Measurements from ENCODE around the gene KDM6A. TPM values are rescaled to one million over a fixed set of nuclear protein-coding genes. Genes with fewer than 3 reads are reported as not detected.

The KDM6A gene
- total and polyA plus RNA-seq, 2 of the 13 experiments (the other 11 are each of a cell fraction or from before 2014, with no cell fraction given), result 16.7 to 18.2 TPM

DNA sequence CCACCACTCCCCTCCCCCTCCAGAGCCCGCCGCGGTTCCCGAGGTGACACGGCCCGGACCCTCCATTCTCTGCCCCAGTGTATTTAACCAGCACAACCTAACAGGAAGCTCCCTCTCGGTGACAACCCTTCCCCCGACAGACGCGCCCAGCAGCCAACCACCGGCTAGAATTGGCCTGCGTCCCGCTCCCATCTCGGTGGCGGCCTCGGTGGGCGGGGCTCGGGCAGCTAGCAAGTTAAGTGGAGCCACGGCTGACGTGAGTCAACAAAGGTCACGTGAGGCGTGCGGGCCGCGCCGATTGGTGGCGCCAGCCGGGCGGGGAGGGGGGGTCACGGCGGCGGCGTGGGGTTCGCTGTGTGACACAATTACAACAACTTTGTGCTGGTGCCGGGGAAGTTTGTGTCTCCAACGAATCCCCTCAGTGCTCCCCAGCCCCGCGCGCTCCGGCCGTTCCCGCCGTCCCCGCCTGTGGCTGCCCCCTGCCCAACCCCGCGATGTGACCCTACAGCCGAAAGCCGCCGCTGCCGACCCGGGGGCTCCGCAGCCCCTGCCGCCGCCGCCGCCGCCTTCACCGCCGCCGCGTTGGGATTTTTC lies at the start of gene KDM6A (continued):
- TF ChIP-seq, protein P1, sequence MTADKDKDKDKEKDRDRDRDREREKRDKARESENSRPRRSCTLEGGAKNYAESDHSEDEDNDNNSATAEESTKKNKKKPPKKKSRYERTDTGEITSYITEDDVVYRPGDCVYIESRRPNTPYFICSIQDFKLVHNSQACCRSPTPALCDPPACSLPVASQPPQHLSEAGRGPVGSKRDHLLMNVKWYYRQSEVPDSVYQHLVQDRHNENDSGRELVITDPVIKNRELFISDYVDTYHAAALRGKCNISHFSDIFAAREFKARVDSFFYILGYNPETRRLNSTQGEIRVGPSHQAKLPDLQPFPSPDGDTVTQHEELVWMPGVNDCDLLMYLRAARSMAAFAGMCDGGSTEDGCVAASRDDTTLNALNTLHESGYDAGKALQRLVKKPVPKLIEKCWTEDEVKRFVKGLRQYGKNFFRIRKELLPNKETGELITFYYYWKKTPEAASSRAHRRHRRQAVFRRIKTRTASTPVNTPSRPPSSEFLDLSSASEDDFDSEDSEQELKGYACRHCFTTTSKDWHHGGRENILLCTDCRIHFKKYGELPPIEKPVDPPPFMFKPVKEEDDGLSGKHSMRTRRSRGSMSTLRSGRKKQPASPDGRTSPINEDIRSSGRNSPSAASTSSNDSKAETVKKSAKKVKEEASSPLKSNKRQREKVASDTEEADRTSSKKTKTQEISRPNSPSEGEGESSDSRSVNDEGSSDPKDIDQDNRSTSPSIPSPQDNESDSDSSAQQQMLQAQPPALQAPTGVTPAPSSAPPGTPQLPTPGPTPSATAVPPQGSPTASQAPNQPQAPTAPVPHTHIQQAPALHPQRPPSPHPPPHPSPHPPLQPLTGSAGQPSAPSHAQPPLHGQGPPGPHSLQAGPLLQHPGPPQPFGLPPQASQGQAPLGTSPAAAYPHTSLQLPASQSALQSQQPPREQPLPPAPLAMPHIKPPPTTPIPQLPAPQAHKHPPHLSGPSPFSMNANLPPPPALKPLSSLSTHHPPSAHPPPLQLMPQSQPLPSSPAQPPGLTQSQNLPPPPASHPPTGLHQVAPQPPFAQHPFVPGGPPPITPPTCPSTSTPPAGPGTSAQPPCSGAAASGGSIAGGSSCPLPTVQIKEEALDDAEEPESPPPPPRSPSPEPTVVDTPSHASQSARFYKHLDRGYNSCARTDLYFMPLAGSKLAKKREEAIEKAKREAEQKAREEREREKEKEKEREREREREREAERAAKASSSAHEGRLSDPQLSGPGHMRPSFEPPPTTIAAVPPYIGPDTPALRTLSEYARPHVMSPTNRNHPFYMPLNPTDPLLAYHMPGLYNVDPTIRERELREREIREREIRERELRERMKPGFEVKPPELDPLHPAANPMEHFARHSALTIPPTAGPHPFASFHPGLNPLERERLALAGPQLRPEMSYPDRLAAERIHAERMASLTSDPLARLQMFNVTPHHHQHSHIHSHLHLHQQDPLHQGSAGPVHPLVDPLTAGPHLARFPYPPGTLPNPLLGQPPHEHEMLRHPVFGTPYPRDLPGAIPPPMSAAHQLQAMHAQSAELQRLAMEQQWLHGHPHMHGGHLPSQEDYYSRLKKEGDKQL (CRISPR knock-in tag; IDR thresholded peaks at IDR 0.05; ENCODE audit: low read depth), result no peak
- TF ChIP-seq, protein P2, sequence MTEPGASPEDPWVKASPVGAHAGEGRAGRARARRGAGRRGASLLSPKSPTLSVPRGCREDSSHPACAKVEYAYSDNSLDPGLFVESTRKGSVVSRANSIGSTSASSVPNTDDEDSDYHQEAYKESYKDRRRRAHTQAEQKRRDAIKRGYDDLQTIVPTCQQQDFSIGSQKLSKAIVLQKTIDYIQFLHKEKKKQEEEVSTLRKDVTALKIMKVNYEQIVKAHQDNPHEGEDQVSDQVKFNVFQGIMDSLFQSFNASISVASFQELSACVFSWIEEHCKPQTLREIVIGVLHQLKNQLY (CRISPR knock-in tag; IDR thresholded peaks at IDR 0.05), result no peak
- TF ChIP-seq, protein P3, sequence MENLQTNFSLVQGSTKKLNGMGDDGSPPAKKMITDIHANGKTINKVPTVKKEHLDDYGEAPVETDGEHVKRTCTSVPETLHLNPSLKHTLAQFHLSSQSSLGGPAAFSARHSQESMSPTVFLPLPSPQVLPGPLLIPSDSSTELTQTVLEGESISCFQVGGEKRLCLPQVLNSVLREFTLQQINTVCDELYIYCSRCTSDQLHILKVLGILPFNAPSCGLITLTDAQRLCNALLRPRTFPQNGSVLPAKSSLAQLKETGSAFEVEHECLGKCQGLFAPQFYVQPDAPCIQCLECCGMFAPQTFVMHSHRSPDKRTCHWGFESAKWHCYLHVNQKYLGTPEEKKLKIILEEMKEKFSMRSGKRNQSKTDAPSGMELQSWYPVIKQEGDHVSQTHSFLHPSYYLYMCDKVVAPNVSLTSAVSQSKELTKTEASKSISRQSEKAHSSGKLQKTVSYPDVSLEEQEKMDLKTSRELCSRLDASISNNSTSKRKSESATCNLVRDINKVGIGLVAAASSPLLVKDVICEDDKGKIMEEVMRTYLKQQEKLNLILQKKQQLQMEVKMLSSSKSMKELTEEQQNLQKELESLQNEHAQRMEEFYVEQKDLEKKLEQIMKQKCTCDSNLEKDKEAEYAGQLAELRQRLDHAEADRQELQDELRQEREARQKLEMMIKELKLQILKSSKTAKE (CRISPR knock-in tag; IDR thresholded peaks at IDR 0.05; ENCODE audit: borderline replicate concordance), result no peak
- TF ChIP-seq ZNF891 (CRISPR knock-in tag; IDR thresholded peaks at IDR 0.05), result no peak
- TF ChIP-seq RXRB (CRISPR knock-in tag; IDR thresholded peaks at IDR 0.05; ENCODE audit: borderline replicate concordance), result peak; percentile 12; the same call in 1 of the 2 replicates
- no peak for TF ChIP-seq MTA3 (CRISPR knock-in tag; IDR thresholded peaks at IDR 0.05)
- TF ChIP-seq ZNF883 (CRISPR knock-in tag; IDR thresholded peaks at IDR 0.05; ENCODE audit: not compliant biosample characterization), result no peak
- TF ChIP-seq ARNT (IDR thresholded peaks at IDR 0.05), result no peak
- TF ChIP-seq POLR2G (IDR thresholded peaks at IDR 0.05; ENCODE audit: low read depth, low read length), result peak; percentile 6; the same call in 1 of the 2 replicates
- no peak for TF ChIP-seq ATF7-NPFF (CRISPR knock-in tag; IDR thresholded peaks at IDR 0.05; ENCODE audit: low read depth)
- no peak for TF ChIP-seq JUND (CRISPR knock-in tag; IDR thresholded peaks at IDR 0.05)
- peak; percentile 23; the same call in 1 of the 2 replicates for TF ChIP-seq PHF20 (CRISPR knock-in tag; IDR thresholded peaks at IDR 0.05)
- TF ChIP-seq ATRX (CRISPR knock-in tag; IDR thresholded peaks at IDR 0.05; ENCODE audit: borderline replicate concordance), result no peak
- TF ChIP-seq, protein P4, sequence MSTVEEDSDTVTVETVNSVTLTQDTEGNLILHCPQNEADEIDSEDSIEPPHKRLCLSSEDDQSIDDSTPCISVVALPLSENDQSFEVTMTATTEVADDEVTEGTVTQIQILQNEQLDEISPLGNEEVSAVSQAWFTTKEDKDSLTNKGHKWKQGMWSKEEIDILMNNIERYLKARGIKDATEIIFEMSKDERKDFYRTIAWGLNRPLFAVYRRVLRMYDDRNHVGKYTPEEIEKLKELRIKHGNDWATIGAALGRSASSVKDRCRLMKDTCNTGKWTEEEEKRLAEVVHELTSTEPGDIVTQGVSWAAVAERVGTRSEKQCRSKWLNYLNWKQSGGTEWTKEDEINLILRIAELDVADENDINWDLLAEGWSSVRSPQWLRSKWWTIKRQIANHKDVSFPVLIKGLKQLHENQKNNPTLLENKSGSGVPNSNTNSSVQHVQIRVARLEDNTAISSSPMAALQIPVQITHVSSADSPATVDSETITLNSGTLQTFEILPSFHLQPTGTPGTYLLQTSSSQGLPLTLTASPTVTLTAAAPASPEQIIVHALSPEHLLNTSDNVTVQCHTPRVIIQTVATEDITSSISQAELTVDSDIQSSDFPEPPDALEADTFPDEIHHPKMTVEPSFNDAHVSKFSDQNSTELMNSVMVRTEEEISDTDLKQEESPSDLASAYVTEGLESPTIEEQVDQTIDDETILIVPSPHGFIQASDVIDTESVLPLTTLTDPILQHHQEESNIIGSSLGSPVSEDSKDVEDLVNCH (CRISPR knock-in tag; IDR thresholded peaks at IDR 0.05), result no peak
- TF ChIP-seq, protein P5, sequence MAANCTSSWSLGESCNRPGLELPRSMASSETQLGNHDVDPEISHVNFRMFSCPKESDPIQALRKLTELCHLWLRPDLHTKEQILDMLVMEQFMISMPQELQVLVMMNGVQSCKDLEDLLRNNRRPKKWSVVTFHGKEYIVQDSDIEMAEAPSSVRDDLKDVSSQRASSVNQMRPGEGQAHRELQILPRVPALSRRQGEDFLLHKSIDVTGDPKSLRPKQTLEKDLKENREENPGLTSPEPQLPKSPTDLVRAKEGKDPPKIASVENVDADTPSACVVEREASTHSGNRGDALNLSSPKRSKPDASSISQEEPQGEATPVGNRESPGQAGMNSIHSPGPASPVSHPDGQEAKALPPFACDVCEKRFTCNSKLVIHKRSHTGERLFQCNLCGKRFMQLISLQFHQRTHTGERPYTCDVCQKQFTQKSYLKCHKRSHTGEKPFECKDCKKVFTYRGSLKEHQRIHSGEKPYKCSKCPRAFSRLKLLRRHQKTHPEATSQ (CRISPR knock-in tag; IDR thresholded peaks at IDR 0.05; ENCODE audit: borderline replicate concordance), result no peak
- TF ChIP-seq CEBPB (IDR thresholded peaks at IDR 0.05; ENCODE audit: borderline replicate concordance, low read depth, low read length), result 0 out of 2 replicates have a peak, but pooled peaks have one; percentile 2
- no peak for TF ChIP-seq ZSCAN22 (CRISPR knock-in tag; IDR thresholded peaks at IDR 0.05)
